ENCODE results near the gene RNH1. TPM values are rescaled to one million over a fixed set of nuclear protein-coding genes. Genes with fewer than 3 reads are reported as not detected.

The RNH1 gene
- total and polyA plus RNA-seq, 2 of the 8 experiments (the other 6 are each of a cell fraction or from before 2014, with no cell fraction given), result 48.7 to 49.8 TPM

DNA sequence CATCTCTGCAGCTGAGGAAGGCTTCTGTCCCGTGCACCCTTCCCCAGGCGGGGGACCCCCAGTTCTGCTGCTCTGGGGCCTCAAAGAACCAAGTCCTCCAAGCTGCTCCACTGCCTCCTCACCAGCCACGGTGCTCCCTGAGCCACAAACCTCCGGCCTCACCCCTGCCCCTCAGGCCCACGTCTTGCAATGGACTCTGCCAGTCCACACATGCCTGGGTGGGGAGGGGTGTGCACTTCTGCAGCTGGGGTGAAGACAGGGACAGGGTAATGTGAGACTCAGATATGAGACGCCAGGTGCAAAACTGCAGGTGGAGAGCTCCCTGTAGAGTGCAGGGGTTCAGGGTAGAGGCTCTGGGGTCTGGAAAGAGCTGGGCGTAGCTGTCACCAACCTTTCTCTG lies 60.2 kb downstream of the RNH1 start:
- Histone ChIP-seq H4K20me1 (replicated peaks in 1 of 2; ENCODE audit: control insufficient read depth in 1 of 2, insufficient read depth in 2 of 2, low read length in 2 of 2) (peaks cover 6 to 7% of the 10 kb centered on the region in 2 experiments), H3K27me3 (replicated peaks in 1 of 4; ENCODE audit: control insufficient read depth in 3 of 4, extremely low read depth in 1 of 4, insufficient read depth in 3 of 4, low read length in 3 of 4) (no peaks in the 10 kb centered on the region), H3K23ac (ENCODE audit: insufficient read length) (no peak overlapping the region), H4K5ac (ENCODE audit: insufficient read length, low read depth, low read length) (peak overlapping the region; percentile 51), H3K4me3 (ENCODE audit: extremely low read depth in 1 of 4, insufficient read depth in 2 of 4, low read depth in 3 of 4, low read length in 4 of 4) (no peak overlapping the region), H3K9me3 (ENCODE audit: insufficient read depth in 2 of 2, low read depth in 1 of 2, low read length in 1 of 2) (no peaks in the 10 kb centered on the region), H2BK12ac (ENCODE audit: low read depth, low read length) (peak overlapping the region; percentile 12; the same call in 1 of the 2 replicates), H3K27ac (ENCODE audit: low read depth, low read length) (no peak overlapping the region), H3K9ac (replicated peaks in 1 of 4; ENCODE audit: extremely low read depth in 1 of 4, low read depth in 3 of 4, low read length in 3 of 4) (no peak overlapping the region), H2BK120ac (replicated peaks; ENCODE audit: low read depth, low read length) (no peak overlapping the region), H4K91ac (replicated peaks; ENCODE audit: insufficient read length, low read length) (peak overlapping the region; percentile 22), H2BK5ac (ENCODE audit: low read depth, low read length) (0 out of 2 replicates have a peak overlapping the region, but pooled peaks have one; percentile 1), H2AFZ (ENCODE audit: low read length) (no peak overlapping the region), H3K18ac (ENCODE audit: extremely low read depth, low read length) (no peak overlapping the region), H3K14ac (ENCODE audit: insufficient read length) (no peak overlapping the region), H3K36me3 (ENCODE audit: control insufficient read depth in 2 of 4, insufficient read depth in 4 of 4, low read length in 3 of 4) (no peaks in the 10 kb centered on the region), H4K8ac (ENCODE audit: extremely low read depth, insufficient read depth, low read length) (no peak overlapping the region), H3K79me1 (ENCODE audit: low read depth, low read length) (peaks cover 3% of the 10 kb centered on the region; the same call in 1 of the 2 replicates), H3K56ac (replicated peaks; ENCODE audit: insufficient read length, low read depth, low read length) (no peak overlapping the region), H2AK5ac (ENCODE audit: low read depth, low read length) (no peak overlapping the region), H2BK15ac (ENCODE audit: low read length) (peak overlapping the region; percentile 2; the same call in 1 of the 2 replicates), H3K4ac (replicated peaks; ENCODE audit: insufficient read length, low read depth, low read length) (peak overlapping the region; percentile 9), H3K4me2 (ENCODE audit: insufficient read depth in 1 of 2, low read depth in 2 of 2, low read length in 2 of 2) (no peak overlapping the region), H3K23me2 (ENCODE audit: low read depth, low read length) (peaks cover 2% of the 10 kb centered on the region; the same call in 1 of the 2 replicates), H2BK20ac (ENCODE audit: low read length) (no peak overlapping the region), H3K4me1 (replicated peaks in 1 of 4; ENCODE audit: control insufficient read depth in 3 of 4, insufficient read depth in 4 of 4, low read length in 3 of 4) (peaks cover 0 to 18% (median 7%) of the 10 kb centered on the region in 4 experiments; a peak in 5 of 7 replicates), H3K79me2 (ENCODE audit: control insufficient read depth in 1 of 2, insufficient read depth in 2 of 2, low read length in 2 of 2) (peaks cover 5 to 11% of the 10 kb centered on the region in 2 experiments; a peak in 3 of 4 replicates)
- CTCF ChIA-PET (ENCODE audit: partially characterized antibody), result interaction anchor here (0.6 to 5.4 kb wide), 4 partner anchors 9 to 125 kb away, joined by 3 to 32 read pairs (median 10); no protein-coding TSS in a partner anchor
- TF ChIP-seq KDM4A (IDR thresholded peaks at IDR 0.05; ENCODE audit: low read depth, low read length, severe bottlenecking) (no peak), HDAC6 (IDR thresholded peaks at IDR 0.05; ENCODE audit: low read depth, low read length) (no peak)
- POLR2A ChIA-PET (ENCODE audit: partially characterized antibody), result interaction anchor here (4.9 to 5.2 kb wide), 2 partner anchors 30 to 39 kb away, joined by 30 to 33 read pairs; partner anchors contain the start of gene SIGIRR
- DNase-seq (ENCODE audit: low read depth in 1 of 2, low spot score in 2 of 2), result no peak
- FAIRE-seq, result no peak
- WGBS, 2 experiments (ENCODE audit: extremely low coverage in 1 of 2, insufficient coverage in 1 of 2, insufficient read length in 1 of 2, insufficient replicate concordance in 2 of 2, low coverage in 1 of 2, low lambda C conversion rate in 2 of 2, missing lambda C conversion rate in 1 of 2), result 89% methylated on average over 7 of the region's 7 CpGs; no CpG with 5 or more reads in 1 of the 2 experiments

Measured in H1 (cell line).